Endothelial cell of umbilical vein (primary cell): ENCODE measurements around the gene DPP10. TPM values are rescaled to one million over a fixed set of nuclear protein-coding genes. Genes with fewer than 3 reads are reported as not detected.

Experiments
- BruUV-seq: library from RNA; stranded (reverse); fragments of 400-500 nt; replicated peaks from 2 replicates; lab custom pipeline; 2021; lab: Mats Ljungman, UMichigan
- CTCF ChIA-PET: fragments of 300-600, 350-600 bp; sonication (Branson Sonifier 250); formaldehyde crosslinking; loops from one replicate; lab custom pipeline; 2021; ENCODE audit warnings: antibody characterized with exemption, inconsistent platforms; lab: Charles Lee
- POLR2A ChIA-PET: fragments of 300-600, 350-600 bp; sonication (Branson Sonifier 250); formaldehyde crosslinking; loops from one replicate; lab custom pipeline; 2021; ENCODE audit warnings: antibody characterized with exemption, inconsistent platforms; lab: Charles Lee
- DNase-seq: peaks from one replicate; pipeline ENCODE4 v3.0.0-alpha.2; 2011; ENCODE audit warnings: low read depth, low spot score
- FAIRE-seq: peaks from 2 replicates; lab custom pipeline; 2011; peaks lifted over from hg19 to GRCh38; lab: Jason Lieb, UNC
- H2AFZ ChIP-seq: 2 replicates; pipeline ENCODE4 v1.6.0; 2012; ENCODE audit warnings: low read depth, low read length, control low read depth, inconsistent platforms
- H3K27ac ChIP-seq: 2 replicates; pipeline ENCODE4 v1.5.1; 2011; ENCODE audit warnings: low read depth, mild to moderate bottlenecking, control low read depth, low read length, moderate library complexity; ENCODE audit not compliant: insufficient read depth
- H3K27me3 ChIP-seq, 2 experiments: 2 replicates each; pipeline versions ENCODE4 v1.6.0 to v1.6.1; 2011; ENCODE audit warnings: low read length in 2 of 2, mixed read lengths in 1 of 2; ENCODE audit not compliant: control insufficient read depth in 2 of 2, insufficient read depth in 2 of 2
- H3K36me3 ChIP-seq, 2 experiments: 2 replicates in 1 of 2; 3 replicates in 1 of 2; pipeline ENCODE4 v1.5.1; 2011; ENCODE audit warnings: low read length in 2 of 2, mild to moderate bottlenecking in 1 of 2, moderate library complexity in 1 of 2; ENCODE audit not compliant: control insufficient read depth in 2 of 2, insufficient read depth in 2 of 2; ENCODE audit errors: extremely low read depth in 1 of 2
- H3K4me1 ChIP-seq: 3 replicates; pipeline ENCODE4 v1.5.1; 2011; ENCODE audit warnings: mild to moderate bottlenecking, low read length; ENCODE audit not compliant: control insufficient read depth, insufficient read depth; ENCODE audit errors: extremely low read depth
- H3K4me2 ChIP-seq: 2 replicates; pipeline ENCODE4 v1.6.1; 2011; ENCODE audit warnings: low read length, control low read depth, mixed read lengths; ENCODE audit not compliant: insufficient read depth
- H3K4me3 ChIP-seq, 3 experiments: fragments of 200-600 bp in 1 of 3; sonication (generic), shearing (Covaris generic) in 1 of 3; replicated peaks in 1 of 3; 2 replicates each; pipeline ENCODE4 v1.5.1; 2011 to 2016; ENCODE audit warnings: control low read depth in 3 of 3, low read length in 3 of 3, mild to moderate bottlenecking in 2 of 3, inconsistent platforms in 1 of 3, low read depth in 1 of 3, moderate library complexity in 1 of 3; ENCODE audit not compliant: insufficient read depth in 1 of 3
- H3K79me2 ChIP-seq: 2 replicates; pipeline ENCODE4 v1.6.0; 2012; ENCODE audit warnings: low read length, inconsistent platforms; ENCODE audit not compliant: control insufficient read depth, insufficient read depth
- H3K9ac ChIP-seq: replicated peaks from 2 replicates; pipeline ENCODE3; 2011; ENCODE audit warnings: low read length, control low read depth; ENCODE audit not compliant: insufficient read depth; ENCODE audit errors: extremely low read depth
- H3K9me1 ChIP-seq: replicated peaks from 3 replicates; pipeline ENCODE4 v1.6.0; 2011; ENCODE audit warnings: mild to moderate bottlenecking, low read length; ENCODE audit not compliant: control insufficient read depth, insufficient read depth; ENCODE audit errors: extremely low read depth
- H3K9me3 ChIP-seq: replicated peaks from 2 replicates; pipeline ENCODE4 v1.5.1; 2012; ENCODE audit warnings: low read length, inconsistent platforms; ENCODE audit not compliant: control insufficient read depth, insufficient read depth
- H4K20me1 ChIP-seq: replicated peaks from 2 replicates; pipeline ENCODE3; 2011; ENCODE audit warnings: mild to moderate bottlenecking, low read length; ENCODE audit not compliant: control insufficient read depth, insufficient read depth; ENCODE audit errors: extremely low read depth
- CTCF ChIP-seq, 2 donors: IDR thresholded peaks; 1 replicate in 1 of 2; 2 replicates in 1 of 2; pipeline ENCODE4 v1.5.1; 2011; ENCODE audit warnings: low read length in 2 of 2, mild to moderate bottlenecking in 2 of 2, moderate library complexity in 2 of 2, control low read depth in 1 of 2, inconsistent platforms in 1 of 2, low read depth in 1 of 2; ENCODE audit not compliant: insufficient read depth in 1 of 2; ENCODE audit errors: extremely low read depth in 1 of 2
- EZH2 ChIP-seq: IDR thresholded peaks from 2 replicates; pipeline ENCODE4 v1.6.1; 2012; ENCODE audit warnings: borderline replicate concordance, low read depth, mild to moderate bottlenecking, moderate library complexity, low read length, inconsistent platforms; ENCODE audit not compliant: severe bottlenecking
- FOS ChIP-seq: IDR thresholded peaks from 2 replicates; pipeline ENCODE4 v1.6.1; 2011; ENCODE audit warnings: mild to moderate bottlenecking, low read length, moderate library complexity, borderline replicate concordance; ENCODE audit not compliant: insufficient read depth
- GATA2 ChIP-seq: IDR thresholded peaks from 2 replicates; pipeline ENCODE4 v1.7.0; 2011; ENCODE audit warnings: low read depth, mild to moderate bottlenecking, moderate library complexity, mixed read lengths, low read length; ENCODE audit not compliant: insufficient read length, insufficient read depth
- JUN ChIP-seq: IDR thresholded peaks from 2 replicates; pipeline ENCODE4 v1.6.1; 2011; ENCODE audit warnings: borderline replicate concordance, low read depth; ENCODE audit not compliant: insufficient read length, insufficient read depth
- MAX ChIP-seq: IDR thresholded peaks from 2 replicates; pipeline ENCODE4 v1.6.1; 2011; ENCODE audit not compliant: insufficient read depth, insufficient read length
- MYC ChIP-seq: IDR thresholded peaks from one replicate; pipeline ENCODE4 v1.6.1; 2011; ENCODE audit warnings: mild to moderate bottlenecking, low read depth, low read length
- POLR2A ChIP-seq: IDR thresholded peaks from 2 replicates; pipeline ENCODE4 v1.6.1; 2012; ENCODE audit warnings: low read depth, mild to moderate bottlenecking, control low read depth, low read length
- POLR2AphosphoS5 ChIP-seq: IDR thresholded peaks from 2 replicates; pipeline ENCODE4 v1.6.1; 2012; ENCODE audit warnings: low read depth, mild to moderate bottlenecking, control low read depth, low read length, moderate library complexity; ENCODE audit not compliant: insufficient read depth
- dilution Hi-C: fragments of 300-500 bp; cut with MboI; formaldehyde crosslinking; loops from one replicate; pipeline ENCODE4 v1.15.0; 2019; ENCODE audit warnings: low sequenced_read_pairs; ENCODE audit not compliant: extremely low pct_ligation_motif_present
- intact Hi-C: fragments of 100-400 bp; cut with micrococcal nuclease; formaldehyde crosslinking; loops from one replicate; pipeline ENCODE4 v1.10.0; 2022
- polyA plus RNA-seq, 4 experiments: library from polyadenylated mRNA; depleted of rRNA in 3 of 4; stranded (reverse) in 3 of 4; unstranded in 1 of 4; fragments of >200 nt; gene quantifications; 2 replicates each; pipeline versions ENCODE4 v1.2.1 to v1.2.3, GENCODE V29; 2011 to 2012; ENCODE audit warnings: missing spikeins in 1 of 4
- total RNA-seq: library from RNA; stranded (reverse); gene quantifications from 2 replicates; pipeline ENCODE4 v1.2.3, GENCODE V29; 2021

DPP10 gene
- total and polyA plus RNA-seq, 2 donors (not counting 3 experiments of a cell fraction or from before 2014, with no cell fraction given) = not detected

- no peaks in the 10 kb centered on the region for H4K20me1 ChIP-seq
- H3K79me2 ChIP-seq = no peaks in the 10 kb centered on the region
- H3K9ac ChIP-seq = no peak overlapping the region
- CTCF ChIA-PET = no interaction called here
- TF ChIP-seq EZH2 = no peak
- no peak for TF ChIP-seq CTCF (IDR thresholded peaks at IDR 0.05; ENCODE audit: extremely low read depth in 1 of 2, insufficient read depth in 1 of 2, low read depth in 1 of 2, low read length in 2 of 2)
- no peak for TF ChIP-seq JUN
- no peak for TF ChIP-seq MAX
- TF ChIP-seq POLR2AphosphoS5 = no peak
- TF ChIP-seq POLR2A = no peak
- TF ChIP-seq FOS = no peak
- TF ChIP-seq MYC = no peak
- no peak for TF ChIP-seq GATA2
- POLR2A ChIA-PET = no interaction called here
- no peak overlapping the region for H2AFZ ChIP-seq
- no peaks in the 10 kb centered on the region for H3K9me1 ChIP-seq
- no peak for FAIRE-seq
- dilution Hi-C loops = no loop called here
- no peak overlapping the region for H3K4me3 ChIP-seq
- intact Hi-C loops = no loop called here
- H3K36me3 ChIP-seq = no peaks in the 10 kb centered on the region
- BruUV-seq = no TSS peak
- no peak overlapping the region for H3K4me2 ChIP-seq
- peaks cover 5% of the 10 kb centered on the region for H3K9me3 ChIP-seq
- DNase-seq = no peak
- H3K27ac ChIP-seq = no peak overlapping the region
- H3K27me3 ChIP-seq = no peaks in the 10 kb centered on the region
- H3K4me1 ChIP-seq = no peaks in the 10 kb centered on the region
Measured at GRCh38 chr2:115234737-115235136, 792.3 kb downstream of the DPP10 start.
